Myocyte (in vitro differentiated cells): Measurements from ENCODE around the gene C6orf132. TPM values are rescaled to one million over a fixed set of nuclear protein-coding genes. Genes with fewer than 3 reads are reported as not detected.
A peak's percentile ranks its signal among the peaks of the same experiment; 100 is the strongest.

ENCODE experiments used
- DNase-seq: peaks from one replicate; pipeline ENCODE4 v3.0.0-alpha.2; 2012; ENCODE audit warnings: low read depth
- total RNA-seq: library from RNA; depleted of rRNA; stranded (reverse); fragments of >200 nt; gene quantifications from 2 replicates; pipeline ENCODE4 v1.2.3, GENCODE V29; 2014

Gene C6orf132
- total RNA-seq, 1 donor from 2014 or later = 0.16 TPM

DNA sequence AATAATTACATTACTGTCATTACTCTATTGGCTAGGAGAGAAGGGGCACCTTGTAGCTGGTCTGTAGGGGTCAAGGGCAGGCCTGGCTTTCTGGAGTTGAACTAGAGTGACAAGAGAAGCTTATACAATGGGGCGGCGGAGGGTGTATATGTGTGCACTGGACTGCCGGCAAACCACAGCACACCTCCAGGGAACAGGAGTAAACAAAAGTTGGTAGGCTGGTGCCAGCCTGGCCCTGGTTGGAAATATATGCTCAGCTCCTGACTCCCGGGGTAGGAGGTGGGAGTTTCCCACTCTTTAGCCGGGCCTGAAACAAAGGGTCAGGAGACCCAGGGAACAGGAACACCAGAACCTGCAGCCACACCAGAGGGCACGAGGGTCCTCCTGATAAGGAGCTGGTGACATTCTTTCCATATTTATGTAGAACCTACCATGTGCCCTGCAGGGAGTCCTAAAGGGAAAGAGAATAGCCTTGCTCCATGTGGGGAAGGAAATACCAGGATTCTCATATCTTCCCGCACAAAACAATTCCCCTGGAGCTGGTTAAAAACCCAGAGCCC is 5.1 kb downstream of the C6orf132 start:
- DNase-seq = no peak

DNA sequence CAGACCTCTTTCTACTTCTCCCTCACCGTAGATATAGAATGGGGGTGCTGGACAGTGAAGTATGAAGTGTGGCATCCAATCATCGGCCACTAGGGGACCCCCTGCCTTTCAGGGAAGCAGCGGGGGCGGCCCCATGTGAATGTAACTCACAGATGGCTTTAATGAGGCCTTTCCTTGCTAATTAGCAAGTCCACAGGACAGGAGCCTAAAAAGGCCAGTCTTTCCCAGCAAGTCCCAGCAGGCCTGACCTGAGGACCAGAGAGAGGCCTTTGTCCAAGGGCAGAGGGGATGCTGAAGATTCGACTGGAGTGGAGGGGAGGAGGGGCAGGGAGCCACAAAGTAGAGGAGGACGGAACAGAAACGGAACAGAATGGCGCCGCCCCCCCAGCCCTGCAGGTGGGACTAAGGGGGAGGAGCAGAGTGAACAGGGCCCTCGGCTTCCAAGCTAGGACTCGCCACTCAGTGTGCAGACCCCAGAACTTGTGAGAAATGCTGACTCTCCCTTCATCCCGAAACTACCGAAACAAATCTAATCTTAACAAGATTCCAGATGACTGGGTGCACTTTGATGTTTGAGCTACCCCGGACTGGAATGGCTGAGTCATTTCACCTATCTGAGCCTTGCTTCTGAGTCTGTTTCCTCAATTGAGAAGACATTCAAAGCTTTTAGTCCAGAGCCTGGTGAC is 5.8 kb downstream of the C6orf132 start:
- no peak for DNase-seq

DNA sequence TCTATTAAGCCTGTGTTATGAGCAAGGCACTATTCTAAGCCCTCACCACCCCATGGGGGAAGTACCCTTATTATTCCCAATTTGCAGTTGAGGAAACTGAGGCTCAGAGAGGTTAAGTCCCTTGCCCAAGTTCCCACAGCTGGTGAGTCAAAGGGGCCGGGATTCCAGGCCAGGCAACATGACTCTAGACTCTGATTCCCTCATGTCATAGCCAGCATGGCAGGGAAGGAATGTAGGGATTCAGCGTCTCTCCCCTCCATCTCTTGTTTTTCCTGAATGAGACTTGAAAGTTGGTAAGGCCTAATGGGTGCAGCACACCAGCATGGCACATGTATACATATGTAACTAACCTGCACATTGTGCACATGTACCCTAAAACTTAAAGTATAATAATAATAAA is 6.7 kb downstream of the C6orf132 start:
- DNase-seq = no peak

DNA sequence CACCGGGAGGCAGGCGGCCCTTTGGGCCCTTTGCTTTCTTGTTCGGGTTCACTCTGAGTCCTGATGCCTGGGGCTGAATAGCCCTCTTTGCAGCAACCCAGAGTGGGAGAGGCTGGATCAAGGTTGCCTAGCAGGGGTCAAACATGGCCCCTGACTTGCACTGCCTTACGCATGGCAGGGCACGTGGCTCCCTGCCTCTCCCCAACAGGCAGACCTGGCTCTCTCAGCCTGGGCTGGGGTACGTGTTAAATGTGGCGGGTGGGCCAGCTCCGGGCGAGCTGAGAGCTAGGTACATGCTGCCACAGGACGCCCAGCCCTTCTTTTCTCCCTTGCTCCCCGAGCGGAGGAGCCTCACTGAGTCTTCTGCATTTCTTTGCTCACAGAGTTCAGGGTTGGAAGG is 7.3 kb downstream of the C6orf132 start:
- no peak for DNase-seq

DNA sequence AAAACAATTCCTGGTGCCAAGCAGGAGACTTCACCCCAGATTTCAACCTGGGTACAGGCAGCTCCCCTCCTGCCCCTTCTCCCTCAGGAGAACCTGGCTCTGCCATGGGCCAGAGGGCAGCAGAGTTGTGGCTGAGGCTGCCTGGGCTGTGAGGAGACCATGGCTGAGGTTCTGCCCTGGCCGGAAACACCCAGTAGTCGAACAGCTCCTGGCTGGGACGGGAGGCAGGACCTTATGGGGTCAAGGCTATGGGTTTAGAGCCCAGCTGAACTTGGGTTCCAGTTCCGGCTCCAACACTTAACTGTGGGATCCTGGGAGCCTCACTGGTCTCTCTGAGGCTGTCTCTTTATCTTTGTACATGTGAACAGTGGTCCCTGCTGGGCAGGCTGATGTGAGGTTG is 8.5 kb downstream of the C6orf132 start:
- no peak for DNase-seq

DNA sequence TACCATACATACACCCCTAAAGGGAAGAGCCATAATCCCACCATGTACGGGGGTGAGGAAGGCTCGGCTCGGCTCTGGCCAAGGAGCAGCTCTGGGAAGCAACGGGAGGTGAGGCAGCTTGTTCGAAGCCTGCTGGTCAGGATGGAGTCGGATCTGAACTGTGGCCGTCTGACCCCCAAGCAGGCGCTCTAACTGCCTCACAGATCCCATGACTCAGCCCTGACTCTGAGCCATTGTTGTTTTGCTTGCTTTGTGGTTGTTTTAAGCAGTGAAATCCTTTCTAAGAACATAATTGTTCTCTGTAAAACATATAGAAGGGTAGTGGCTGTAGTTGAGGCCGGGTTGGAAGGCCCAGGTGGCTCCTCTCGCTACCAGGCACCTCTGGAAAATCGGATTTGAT is 10.9 kb downstream of the C6orf132 start:
- peak; percentile 37 for DNase-seq

DNA sequence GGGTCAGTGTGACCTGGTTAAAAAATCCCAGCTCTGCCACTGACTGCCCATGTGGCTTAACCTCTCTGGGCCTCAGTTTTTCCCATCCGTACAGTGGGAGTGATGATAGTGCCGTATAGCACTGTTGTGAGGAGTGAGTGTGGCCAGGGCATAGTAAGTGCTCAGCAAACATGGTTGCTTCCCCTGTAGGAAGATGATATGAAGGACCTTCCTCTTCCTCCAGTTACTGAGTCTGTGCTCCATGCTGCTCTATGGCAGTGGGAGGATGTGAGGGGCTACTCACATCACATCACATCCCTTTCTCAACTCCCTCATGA is 13.1 kb downstream of the C6orf132 start:
- no peak for DNase-seq

DNA sequence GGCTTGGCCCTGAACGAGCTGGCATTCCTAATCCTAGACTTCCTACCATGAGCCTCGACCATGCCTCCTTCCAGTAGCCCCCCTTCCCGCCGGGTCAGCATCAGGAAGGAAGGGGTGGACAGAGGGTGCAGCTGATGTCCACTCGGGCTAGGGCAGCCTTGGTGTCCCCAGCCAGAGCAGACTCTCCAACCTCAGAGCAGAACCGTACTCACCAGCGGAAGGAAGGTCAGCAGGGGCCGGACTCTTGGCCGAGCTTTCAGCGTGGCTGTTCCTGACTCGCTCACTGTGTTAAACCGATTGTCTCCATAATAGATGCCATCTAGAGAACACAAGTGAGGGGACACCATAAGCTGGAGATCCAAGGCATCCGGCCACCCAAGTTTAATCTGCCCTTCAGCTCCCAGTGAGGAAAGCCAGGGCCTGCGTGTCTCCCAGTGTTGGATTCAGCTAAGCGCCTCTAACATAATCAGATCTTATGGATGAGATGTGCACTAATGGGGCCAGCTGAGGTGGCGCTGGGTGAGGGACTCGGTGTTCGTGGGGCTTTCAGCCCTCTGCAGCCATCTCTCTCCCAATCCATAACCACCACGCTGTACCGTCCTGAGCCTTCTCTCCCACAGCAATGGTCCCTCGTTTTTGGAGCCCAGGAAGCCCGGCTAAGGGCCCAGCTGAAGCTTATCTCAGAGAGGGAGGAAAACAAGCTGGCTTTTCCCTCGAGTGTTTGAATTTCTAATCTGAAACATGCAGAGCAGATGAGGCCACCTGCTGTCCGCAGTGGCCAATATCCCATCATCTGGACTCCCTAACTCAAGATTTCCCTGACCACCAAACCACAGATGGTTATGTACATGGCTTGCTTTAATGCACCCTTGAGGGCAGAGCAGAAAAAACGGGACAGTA is 13.7 kb downstream of the C6orf132 start:
- DNase-seq = peak; percentile 93

DNA sequence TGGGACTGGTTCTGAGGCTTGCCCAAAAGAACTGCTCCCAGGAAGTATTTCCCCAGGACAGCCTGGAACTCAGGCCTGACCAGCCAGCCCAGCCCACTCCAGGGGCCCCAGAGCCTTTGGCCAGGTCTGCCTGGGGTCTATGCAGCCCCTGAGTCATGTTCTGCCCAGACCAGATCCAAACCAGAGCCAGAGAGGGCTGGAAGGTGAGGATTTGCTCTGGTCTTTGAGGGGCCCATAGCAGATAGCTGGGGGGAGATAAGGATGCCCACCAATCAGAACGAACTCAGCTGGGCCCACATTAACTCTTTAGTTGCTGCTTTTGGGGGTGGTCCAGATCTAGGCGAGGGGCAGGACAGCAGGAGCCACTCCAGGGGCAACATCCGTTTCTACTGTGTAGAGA is 16.8 kb downstream of the C6orf132 start:
- no peak for DNase-seq

DNA sequence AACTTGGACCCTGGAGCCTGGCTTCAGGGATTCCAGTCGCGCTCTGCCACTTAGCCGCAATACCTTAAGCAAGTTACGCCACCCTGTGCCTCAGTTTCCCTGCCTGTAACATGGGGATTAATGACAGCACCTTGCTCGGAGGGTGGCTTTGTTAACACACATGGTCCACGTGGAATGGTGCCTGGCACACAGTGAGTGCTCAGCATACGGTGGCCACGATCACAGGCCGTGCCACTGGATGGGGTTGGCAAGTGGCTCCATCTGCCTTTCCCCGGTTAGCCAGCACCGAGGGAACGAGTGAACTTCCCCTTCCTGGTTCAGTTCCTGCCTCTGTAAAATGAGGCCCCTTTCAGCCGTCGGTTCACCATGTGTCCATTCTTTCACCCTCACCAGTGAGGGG is 17.2 kb downstream of the C6orf132 start:
- DNase-seq = no peak

DNA sequence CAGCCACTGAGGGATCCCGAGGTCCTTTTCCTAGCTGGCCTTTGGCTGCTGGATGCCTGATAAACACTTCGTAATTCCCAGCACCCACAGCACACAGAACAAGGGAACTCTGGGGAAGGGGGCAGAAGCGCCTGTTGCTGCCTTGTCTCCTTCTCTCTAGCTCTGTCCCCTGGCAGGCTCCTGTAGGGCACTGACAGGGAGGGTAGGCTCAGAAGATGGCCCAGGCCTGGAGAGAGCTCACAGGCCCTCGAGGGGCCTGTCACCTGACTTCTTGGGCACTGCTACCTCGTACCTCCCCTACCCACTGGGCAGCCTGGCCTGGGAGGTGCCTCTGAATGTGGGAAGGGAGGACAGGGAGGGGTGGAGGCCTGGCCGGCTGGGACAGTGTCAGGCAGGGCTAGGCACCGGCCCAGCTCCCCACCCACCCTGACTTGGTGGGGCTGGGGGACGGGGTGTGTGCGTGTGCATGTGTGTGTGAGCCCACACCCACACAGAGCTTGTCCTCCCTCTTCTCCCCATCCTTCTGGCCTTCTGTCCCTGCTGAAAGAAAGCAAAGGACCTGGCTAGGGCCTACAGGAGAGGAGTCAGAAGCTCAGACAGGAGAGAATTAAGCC is 18.1 kb downstream of the C6orf132 start:
- DNase-seq = no peak

DNA sequence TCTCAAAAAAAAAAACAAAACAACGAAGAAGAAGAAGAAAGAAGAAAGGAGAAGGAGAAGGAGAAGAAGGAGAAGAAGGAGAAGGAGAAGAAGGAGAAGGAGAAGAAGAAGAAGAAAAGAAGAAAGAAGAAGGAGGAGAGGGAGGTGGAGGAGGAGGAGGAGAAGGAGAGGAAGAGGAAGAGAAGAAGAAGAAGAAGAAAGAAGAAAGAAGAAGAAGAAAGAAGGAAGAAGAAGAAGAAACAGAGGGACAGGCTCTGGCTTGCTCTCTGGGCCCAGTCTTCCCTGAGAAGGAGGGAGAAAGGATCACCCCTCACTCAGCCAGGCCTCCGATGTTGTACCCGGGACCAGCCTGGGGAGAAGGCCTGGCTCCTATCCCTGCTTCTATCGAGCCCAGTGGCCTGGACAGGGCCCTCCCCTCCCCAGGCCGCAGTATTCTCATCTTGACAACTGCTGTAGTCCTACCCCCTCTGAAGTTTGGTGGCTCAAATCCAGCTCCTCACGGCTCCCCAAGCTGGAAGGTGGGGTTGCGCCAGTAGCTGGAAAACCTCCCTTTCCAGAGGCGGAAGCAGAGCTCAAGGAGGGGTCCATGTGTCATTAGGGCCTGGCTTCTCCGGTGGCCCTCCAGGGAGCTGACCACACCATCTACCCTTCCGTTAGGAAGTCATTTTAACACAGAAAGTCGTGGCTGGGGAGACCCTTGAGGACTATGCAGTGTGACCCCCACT is 18.9 kb downstream of the C6orf132 start:
- DNase-seq = no peak

DNA sequence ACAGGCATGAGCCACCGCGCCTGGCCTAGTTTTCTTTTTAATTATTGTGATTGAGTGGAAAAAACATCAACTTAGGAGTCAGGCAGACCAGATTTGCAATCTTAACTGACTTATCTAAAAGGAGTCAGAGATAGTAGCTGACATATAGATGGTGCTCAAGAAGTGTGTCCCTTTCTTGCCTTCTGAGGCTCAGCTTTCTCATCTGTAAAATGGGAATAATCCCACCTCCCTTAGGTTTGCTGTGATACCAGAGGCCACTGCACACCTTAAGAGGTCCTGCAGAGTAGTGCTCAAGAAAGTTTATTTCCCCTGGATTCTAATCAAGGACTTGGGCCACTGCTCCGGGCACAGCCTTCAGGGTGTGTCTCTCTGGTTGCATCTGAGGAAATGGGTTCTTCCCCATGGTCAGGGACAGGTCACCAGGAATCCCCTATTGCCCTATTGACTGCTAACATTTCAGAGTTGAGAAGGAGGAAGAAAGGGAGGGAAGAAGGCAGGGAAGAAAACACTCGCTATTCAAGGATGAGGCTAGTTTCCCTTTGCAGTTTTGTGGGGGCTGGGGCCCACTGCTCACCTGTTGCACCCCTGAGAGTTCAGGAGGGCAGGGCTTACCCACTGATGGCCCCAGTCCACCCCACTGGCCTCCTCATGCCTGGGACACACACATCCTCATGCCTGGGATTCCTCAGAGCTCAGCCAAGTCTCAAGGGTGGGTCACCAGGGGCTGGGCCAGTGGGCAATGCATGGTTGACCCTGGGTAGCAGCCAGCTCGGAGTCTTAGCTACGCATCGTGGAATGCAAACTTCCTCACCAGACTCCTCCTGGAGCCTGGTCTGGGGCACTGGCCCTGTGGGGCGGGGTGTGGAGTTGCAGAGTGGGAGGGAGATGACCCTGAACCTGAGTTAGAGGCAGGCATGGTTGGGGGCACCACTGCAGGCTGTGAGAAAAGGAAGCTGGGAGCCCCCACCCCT is 21.2 kb downstream of the C6orf132 start:
- peak; percentile 55 for DNase-seq

DNA sequence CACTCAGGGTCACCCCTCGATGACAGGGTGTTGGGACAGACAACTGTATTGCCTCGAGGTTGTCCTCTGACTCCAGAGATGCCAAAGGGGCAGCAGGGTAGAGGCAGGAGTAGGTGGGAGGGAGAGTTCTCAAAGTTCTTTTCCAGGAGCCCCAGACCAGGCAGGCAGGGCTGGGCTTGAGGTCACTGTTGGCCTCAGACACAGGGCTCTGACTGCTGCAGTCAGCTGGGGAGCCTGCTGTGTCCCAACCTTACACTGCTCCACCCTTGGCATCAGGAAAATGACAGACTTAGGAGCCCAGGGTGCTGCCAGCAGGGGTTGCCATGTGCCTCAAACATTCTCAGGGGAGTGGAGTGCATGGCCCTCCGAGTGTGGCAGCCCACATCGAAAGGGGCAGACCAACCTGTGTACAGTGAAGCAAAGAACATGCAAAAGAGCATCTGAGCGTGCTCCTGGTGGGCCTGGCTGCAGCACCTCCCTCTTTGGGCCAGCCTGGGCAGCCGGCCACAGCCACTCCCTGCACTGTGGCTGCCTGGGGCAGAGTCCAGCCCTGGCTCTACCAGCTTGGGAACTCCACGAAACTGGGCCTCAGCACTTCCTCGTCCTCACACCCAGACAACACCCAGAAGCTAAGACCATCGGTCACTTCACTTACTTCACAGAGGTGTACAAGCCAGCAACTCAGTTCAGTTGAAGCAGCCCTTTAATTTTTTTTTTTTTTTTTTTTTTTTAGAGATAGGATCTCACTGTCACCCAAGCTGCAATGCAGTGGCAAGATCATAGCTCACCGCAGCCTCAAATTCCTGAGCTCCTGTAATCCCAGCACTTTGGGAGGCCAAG is 24.0 kb downstream of the C6orf132 start:
- DNase-seq = peak; percentile 76

DNA sequence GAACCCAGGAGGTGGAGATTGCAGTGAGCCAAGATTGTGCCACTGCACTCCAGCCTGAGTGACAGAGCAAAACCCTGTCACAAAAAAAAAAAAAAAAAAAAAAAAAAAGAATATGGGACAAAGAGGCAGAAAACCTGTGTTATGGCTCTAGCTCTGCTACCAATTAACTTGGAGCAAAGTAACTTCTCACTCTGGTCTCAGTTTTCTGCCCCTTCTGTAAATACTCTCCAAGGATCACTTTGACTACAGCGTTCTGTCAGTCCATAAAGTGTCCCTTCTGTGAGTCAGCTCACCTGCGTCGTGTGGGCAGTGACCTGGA is 24.6 kb downstream of the C6orf132 start:
- no peak for DNase-seq

DNA sequence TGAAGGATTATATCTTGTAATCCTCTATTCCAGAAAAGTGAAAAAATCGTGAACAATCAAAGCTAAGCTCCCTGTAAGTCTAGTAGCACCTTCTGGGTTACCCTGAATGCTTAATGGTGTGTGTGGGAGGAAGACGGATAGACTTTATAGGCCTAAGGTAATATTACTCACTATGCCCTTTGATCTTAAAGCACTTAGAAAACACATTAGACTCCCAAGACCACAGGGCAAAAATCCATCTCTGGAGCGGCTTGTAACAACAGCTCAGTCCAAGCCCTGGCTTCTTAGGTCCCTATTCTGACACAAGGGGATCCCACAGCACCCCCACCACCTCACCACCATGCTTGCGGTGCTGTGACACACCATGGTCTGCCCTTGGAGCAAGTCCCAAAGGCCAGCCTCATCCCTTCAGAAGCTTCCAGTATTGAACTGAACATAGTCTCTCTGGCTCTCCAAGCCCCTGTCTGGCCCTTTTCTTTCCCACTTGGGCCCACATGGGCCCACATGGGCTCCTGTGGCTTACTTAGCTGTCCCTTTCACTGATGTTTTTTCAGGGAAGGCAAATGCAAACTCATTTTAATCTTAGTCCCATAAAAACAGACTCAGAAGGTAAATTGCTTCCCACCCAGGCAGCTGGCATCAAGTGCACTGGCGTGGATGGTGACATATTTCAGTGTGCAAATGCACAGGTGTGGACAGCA is 28.3 kb downstream of the C6orf132 start:
- no peak for DNase-seq

DNA sequence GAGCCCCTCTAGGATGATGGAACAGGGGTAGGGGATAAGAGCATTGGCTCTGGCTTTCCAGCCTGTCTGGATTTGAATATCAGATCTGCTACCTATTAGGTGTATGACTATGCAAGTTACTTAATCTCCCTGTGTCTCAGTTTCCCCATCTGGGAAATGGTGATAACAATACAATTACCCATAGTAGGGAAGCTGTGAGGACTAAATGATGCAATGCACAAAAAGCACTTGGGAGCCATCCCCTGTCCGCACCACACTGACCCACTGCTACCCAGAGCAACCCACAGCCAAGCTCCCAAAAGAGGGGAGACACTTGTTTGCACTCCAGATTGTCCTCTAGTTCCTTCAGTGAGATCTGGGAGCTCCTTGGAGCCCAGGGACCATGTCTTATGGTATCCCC is 30.1 kb downstream of the C6orf132 start:
- no peak for DNase-seq

DNA sequence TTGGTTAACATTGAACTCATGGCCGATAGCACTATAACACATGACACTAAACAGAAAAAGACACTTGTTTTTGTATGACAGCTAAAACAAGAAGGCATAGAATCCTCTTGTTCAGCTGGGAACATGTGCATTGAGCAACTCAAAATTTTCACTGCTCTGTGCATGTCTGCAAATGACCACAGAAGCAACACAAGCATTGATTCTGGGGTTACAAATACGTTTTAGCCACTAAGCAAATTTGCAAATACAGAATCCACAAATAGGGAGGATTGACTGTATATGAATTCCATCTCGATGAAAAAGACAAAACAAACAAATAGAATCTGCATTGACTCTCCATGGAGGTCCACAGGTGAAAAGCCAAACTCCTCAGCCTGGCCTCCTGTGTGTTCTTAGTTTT is 31.7 kb downstream of the C6orf132 start:
- no peak for DNase-seq

DNA sequence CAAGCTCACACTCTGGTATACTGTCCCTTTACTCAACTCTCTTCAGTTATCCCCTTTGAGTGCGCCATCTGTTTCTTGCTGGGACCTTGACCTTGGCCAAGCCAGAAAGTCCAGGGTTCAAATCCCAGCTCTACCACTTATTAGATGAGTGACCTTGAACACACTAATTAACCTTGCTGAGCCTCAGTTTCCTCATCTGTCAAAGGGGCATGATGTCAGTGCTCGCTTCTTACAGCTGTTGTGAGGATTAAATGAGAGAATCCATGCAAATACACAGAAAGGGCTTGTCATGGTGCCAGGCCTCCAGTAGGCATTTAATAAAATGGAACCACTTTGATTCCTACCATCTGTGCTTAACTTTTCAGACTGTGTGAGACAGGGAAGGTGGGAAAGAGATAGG is 34.3 kb downstream of the C6orf132 start:
- DNase-seq = no peak
